GM18861 (cell line): ENCODE data around the gene CRIP2.
A peak's percentile ranks its signal among the peaks of the same experiment; 100 is the strongest.

Source experiments
- ATAC-seq: cut with Tn5 transposase; IDR thresholded peaks from one replicate; pipeline ENCODE4 v1.9.1; 2021; ENCODE audit not compliant: unreplicated experiment

Gene CRIP2

GRCh38 chr14:105487449-105487985 is 12.9 kb downstream of the CRIP2 start:
- no peak for ATAC-seq

GRCh38 chr14:105487986-105488777 is 13.6 kb downstream of the CRIP2 start:
- no peak for ATAC-seq

GRCh38 chr14:105488781-105489541 is 14.3 kb downstream of the CRIP2 start:
- no peak for ATAC-seq

- ATAC-seq, result no peak
Measured at GRCh38 chr14:105489542-105490266, 15.1 kb downstream of the CRIP2 start.

- peak; percentile 0 for ATAC-seq
Measured at GRCh38 chr14:105490267-105490571, 15.6 kb downstream of the CRIP2 start.

- ATAC-seq, result peak; percentile 59
Measured at GRCh38 chr14:105490572-105491365, 16.1 kb downstream of the CRIP2 start, which contains the start of gene TEDC1. TSS of gene TEDC1 (plus strand) at chr14:105491246. CDS start at chr14:105491376, 130 bp downstream.

- ATAC-seq, result no peak
Measured at GRCh38 chr14:105491366-105491973, 16.8 kb downstream of the CRIP2 start.

GRCh38 chr14:105492031-105492970 is 17.7 kb downstream of the CRIP2 start:
- ATAC-seq, result no peak

GRCh38 chr14:105492971-105493871 is 18.6 kb downstream of the CRIP2 start:
- ATAC-seq, result no peak

- no peak for ATAC-seq
Measured at GRCh38 chr14:105493921-105494605, 19.4 kb downstream of the CRIP2 start.

- no peak for ATAC-seq
Measured at GRCh38 chr14:105494606-105494929, 19.9 kb downstream of the CRIP2 start.

GRCh38 chr14:105495101-105495989 is 20.7 kb downstream of the CRIP2 start:
- no peak for ATAC-seq

GRCh38 chr14:105495990-105496830 is 21.6 kb downstream of the CRIP2 start:
- no peak for ATAC-seq

- no peak for ATAC-seq
Measured at GRCh38 chr14:105496831-105497591, 22.4 kb downstream of the CRIP2 start.
